ENCODE results near the gene ARFIP2.

The ARFIP2 gene

GRCh38 chr11:6481924-6482275, 769 bp upstream of the ARFIP2 start:
- no peak for DNase-seq

GRCh38 chr11:6480299-6480914, 724 bp downstream of the ARFIP2 start:
- DNase-seq, result no peak

GRCh38 chr11:6476571-6476970, 4.6 kb downstream of the ARFIP2 start:
- DNase-seq, result no peak

GRCh38 chr11:6475936-6476335, 5.2 kb downstream of the ARFIP2 start:
- no peak for DNase-seq

GRCh38 chr11:6474806-6475500, 6.2 kb downstream of the ARFIP2 start:
- DNase-seq, result no peak

GRCh38 chr11:6474413-6474792, 6.7 kb downstream of the ARFIP2 start:
- DNase-seq, result no peak

- peak; percentile 59 to 75 for DNase-seq
Observed at GRCh38 chr11:6473451-6474412, 7.4 kb downstream of the ARFIP2 start, which contains the start of gene TRIM3. TSS of gene TRIM3 (minus strand) at chr11:6473941. CDS start at chr11:6465695, 8,246 bp downstream.

GRCh38 chr11:6472934-6473333, 8.2 kb downstream of the ARFIP2 start:
- no peak for DNase-seq

GRCh38 chr11:6469599-6469998, 11.5 kb downstream of the ARFIP2 start:
- no peak for DNase-seq

- DNase-seq, result peak; percentile 60 to 68
Observed at GRCh38 chr11:6468712-6469495, 12.2 kb downstream of the ARFIP2 start.

- no peak for DNase-seq
Observed at GRCh38 chr11:6459099-6459450, 22.1 kb downstream of the ARFIP2 start.

- no peak for DNase-seq
Observed at GRCh38 chr11:6458352-6459098, 22.6 kb downstream of the ARFIP2 start.

- DNase-seq, result no peak
Observed at GRCh38 chr11:6457581-6458320, 23.4 kb downstream of the ARFIP2 start.

GRCh38 chr11:6456361-6457073, 24.6 kb downstream of the ARFIP2 start:
- DNase-seq, result no peak

- DNase-seq, result no peak
Observed at GRCh38 chr11:6455070-6455469, 26.1 kb downstream of the ARFIP2 start.

- no peak for DNase-seq
Observed at GRCh38 chr11:6453152-6453551, 28.0 kb downstream of the ARFIP2 start.

GRCh38 chr11:6452219-6452618, 28.9 kb downstream of the ARFIP2 start:
- no peak for DNase-seq

- DNase-seq, result no peak
Observed at GRCh38 chr11:6448574-6448973, 32.6 kb downstream of the ARFIP2 start.

- DNase-seq, result peak; percentile 50 to 65
Observed at GRCh38 chr11:6443269-6444003, 37.7 kb downstream of the ARFIP2 start.

- no peak for DNase-seq
Observed at GRCh38 chr11:6442441-6442840, 38.7 kb downstream of the ARFIP2 start.
